ENCODE results near the gene HOXA7. TPM values are rescaled to one million over a fixed set of nuclear protein-coding genes. Genes with fewer than 3 reads are reported as not detected.

The HOXA7 gene
- total RNA-seq, 1 experiment from 2014 or later = 0.56 TPM

DNA sequence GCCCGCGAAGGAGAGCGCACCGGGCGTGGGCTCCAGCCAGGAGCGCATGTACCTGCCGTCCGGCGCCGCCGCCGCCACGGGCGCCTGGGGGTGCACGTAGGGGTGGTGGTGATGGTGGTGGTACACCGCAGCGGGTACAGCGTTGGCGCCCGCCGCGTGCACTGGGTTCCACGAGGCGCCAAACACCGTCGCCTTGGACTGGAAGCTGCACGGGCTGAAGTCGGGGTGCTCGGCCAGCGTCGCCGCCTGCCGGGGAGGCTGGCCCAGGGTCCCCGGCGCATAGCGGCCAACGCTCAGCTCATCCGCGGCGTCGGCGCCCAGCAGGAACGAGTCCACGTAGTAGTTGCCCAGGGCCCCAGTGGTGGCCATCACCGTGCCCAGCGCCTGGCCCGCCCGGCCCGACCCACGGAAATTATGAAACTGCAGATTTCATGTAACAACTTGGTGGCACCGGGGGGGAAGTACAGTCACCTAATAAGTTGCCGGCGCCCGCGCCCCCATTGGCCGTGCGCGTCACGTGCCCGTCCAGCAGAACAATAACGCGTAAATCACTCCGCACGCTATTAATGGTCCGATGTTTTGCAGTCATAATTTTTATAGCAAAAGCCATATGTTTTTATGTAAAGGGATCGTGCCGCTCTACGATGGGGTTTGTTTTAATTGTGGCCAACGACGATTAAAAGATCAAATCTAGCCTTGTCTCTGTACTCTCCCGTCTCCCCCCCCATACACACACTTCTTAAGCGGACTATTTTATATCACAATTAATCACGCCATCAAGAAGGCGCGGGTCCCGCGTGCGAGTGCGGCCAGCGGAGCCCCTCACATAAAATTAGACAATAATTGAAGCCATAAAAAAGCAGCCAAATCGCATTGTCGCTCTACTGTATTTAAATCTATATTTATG is 8.9 kb upstream of the HOXA7 start, which contains the start of gene HOXA9:
Gene HOXA9 (minus strand): TSS at position 449 of the 907 bp plus-strand sequence. CDS start 80 bp downstream, at position 369.
- H3K9me3 ChIP-seq (ENCODE audit: low read depth, low read length, poor library complexity, severe bottlenecking) = no peaks in the 10 kb centered on the region
- no TSS peak for BruUV-seq (replicated peaks)
- no peak for DNase-seq (ENCODE audit: low spot score)
- no peak within 1 kb of the TSS for H3K27ac ChIP-seq (ENCODE audit: low read depth, low read length, poor library complexity, severe bottlenecking)
- H3K4me1 ChIP-seq (ENCODE audit: insufficient read depth, low read length, poor library complexity, severe bottlenecking) = no peaks in the 10 kb centered on the region
- no peak within 1 kb of the TSS for H3K4me3 ChIP-seq (ENCODE audit: low read depth, low read length, poor library complexity, severe bottlenecking)
- ChIA-PET POLR2A (ENCODE audit: low non-redundant PET) (no interaction called here), CTCF (no interaction called here)
- intact Hi-C loops (cut with micrococcal nuclease; ENCODE audit: unreplicated experiment) = loop anchor here (10.0 kb wide), 1 partner anchor 1271 kb away; no protein-coding TSS in a partner anchor
- TF ChIP-seq CTCF (conservative IDR thresholded peaks at IDR 0.05; ENCODE audit: low read depth, low read length) (no peak), EZH2 (IDR thresholded peaks at IDR 0.05; ENCODE audit: borderline replicate concordance, low read depth, low read length, poor library complexity, severe bottlenecking) (peak; percentile 84)
- H3K27me3 ChIP-seq (replicated peaks; ENCODE audit: insufficient read depth, low read depth, low read length, poor library complexity) = peaks cover 68% of the 10 kb centered on the region
- H3K36me3 ChIP-seq (ENCODE audit: insufficient read depth, low read length, poor library complexity, severe bottlenecking) = no peaks in the 10 kb centered on the region

- TF ChIP-seq CTCF (conservative IDR thresholded peaks at IDR 0.05; ENCODE audit: low read depth, low read length) = no peak
- no peak for TF ChIP-seq EZH2 (IDR thresholded peaks at IDR 0.05; ENCODE audit: borderline replicate concordance, low read depth, low read length, poor library complexity, severe bottlenecking)
- ChIA-PET CTCF (no interaction called here), POLR2A (ENCODE audit: low non-redundant PET) (no interaction called here)
- Histone ChIP-seq H3K27ac (ENCODE audit: low read depth, low read length, poor library complexity, severe bottlenecking) (no peak overlapping the region), H3K9me3 (ENCODE audit: low read depth, low read length, poor library complexity, severe bottlenecking) (no peaks in the 10 kb centered on the region), H3K4me3 (ENCODE audit: low read depth, low read length, poor library complexity, severe bottlenecking) (no peak overlapping the region), H3K4me1 (ENCODE audit: insufficient read depth, low read length, poor library complexity, severe bottlenecking) (no peaks in the 10 kb centered on the region), H3K27me3 (replicated peaks; ENCODE audit: insufficient read depth, low read depth, low read length, poor library complexity) (peaks cover 65% of the 10 kb centered on the region), H3K36me3 (ENCODE audit: insufficient read depth, low read length, poor library complexity, severe bottlenecking) (no peaks in the 10 kb centered on the region)
- no peak for DNase-seq (ENCODE audit: low spot score)
- intact Hi-C loops (cut with micrococcal nuclease; ENCODE audit: unreplicated experiment) = loop anchor here (5.0 to 10.0 kb wide), 2 partner anchors 797 to 1270 kb away; no protein-coding TSS in a partner anchor
- no TSS peak for BruUV-seq (replicated peaks)
Measured at GRCh38 chr7:27164367-27165088, 8.1 kb upstream of the HOXA7 start.

DNA sequence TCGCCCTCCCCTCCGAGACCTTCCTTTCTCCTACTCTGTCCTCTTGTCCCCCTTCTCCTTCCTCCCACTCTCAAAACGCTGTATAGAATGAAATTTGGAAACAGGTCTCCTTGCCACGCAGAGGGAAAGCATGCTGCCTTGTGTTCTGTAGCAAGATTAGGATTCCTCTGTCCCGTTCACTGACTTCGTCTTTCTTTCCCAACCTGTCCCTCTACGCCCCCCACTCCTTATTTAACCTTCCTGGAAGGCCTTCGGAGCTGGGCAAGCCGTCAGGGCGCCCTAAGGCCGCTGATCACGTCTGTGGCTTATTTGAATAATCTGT is 7.5 kb upstream of the HOXA7 start:
- ChIA-PET POLR2A (ENCODE audit: low non-redundant PET) (no interaction called here), CTCF (no interaction called here)
- H3K4me1 ChIP-seq (ENCODE audit: insufficient read depth, low read length, poor library complexity, severe bottlenecking) = no peaks in the 10 kb centered on the region
- DNase-seq (ENCODE audit: low spot score) = no peak
- H3K36me3 ChIP-seq (ENCODE audit: insufficient read depth, low read length, poor library complexity, severe bottlenecking) = no peaks in the 10 kb centered on the region
- peaks cover 62% of the 10 kb centered on the region for H3K27me3 ChIP-seq (replicated peaks; ENCODE audit: insufficient read depth, low read depth, low read length, poor library complexity)
- H3K4me3 ChIP-seq (ENCODE audit: low read depth, low read length, poor library complexity, severe bottlenecking) = no peak overlapping the region
- no peak overlapping the region for H3K27ac ChIP-seq (ENCODE audit: low read depth, low read length, poor library complexity, severe bottlenecking)
- no peaks in the 10 kb centered on the region for H3K9me3 ChIP-seq (ENCODE audit: low read depth, low read length, poor library complexity, severe bottlenecking)
- intact Hi-C loops (cut with micrococcal nuclease; ENCODE audit: unreplicated experiment) = loop anchor here (5.0 to 10.0 kb wide), 2 partner anchors 797 to 1269 kb away; no protein-coding TSS in a partner anchor
- BruUV-seq (replicated peaks) = no TSS peak
- TF ChIP-seq CTCF (conservative IDR thresholded peaks at IDR 0.05; ENCODE audit: low read depth, low read length) (no peak), EZH2 (IDR thresholded peaks at IDR 0.05; ENCODE audit: borderline replicate concordance, low read depth, low read length, poor library complexity, severe bottlenecking) (no peak)

Measured in A673 (cell line).